Thymus (tissue), 11 donors: Measurements from ENCODE around the gene CGB5. TPM values are rescaled to one million over a fixed set of nuclear protein-coding genes. Genes with fewer than 3 reads are reported as not detected.
A peak's percentile ranks its signal among the peaks of the same experiment; 100 is the strongest.
"Not testable (repeated sequence)": the region's sequence is repeated elsewhere in the genome, so short reads cannot be mapped to it uniquely, and the experiment has no call there.

Experiments
- DNase-seq, 9 donors: peaks; one replicate each; pipeline ENCODE4 v3.0.0-alpha.2; 2013; ENCODE audit warnings: low spot score in 9 of 9, low read depth in 6 of 9, missing footprints in 1 of 9
- H3K27ac ChIP-seq, 2 donors: one replicate each; pipeline ENCODE4 v1.5.1; 2013; ENCODE audit warnings: control low read depth in 1 of 2, low read depth in 1 of 2, low read length in 1 of 2, mild to moderate bottlenecking in 1 of 2, moderate library complexity in 1 of 2
- H3K27me3 ChIP-seq, 2 donors: one replicate each; pipeline ENCODE4 v1.5.1; 2013; ENCODE audit warnings: low read length in 1 of 2; ENCODE audit not compliant: control insufficient read depth in 2 of 2, insufficient read depth in 1 of 2
- H3K36me3 ChIP-seq, 2 donors: one replicate each; pipeline ENCODE4 v1.5.1; 2013; ENCODE audit warnings: low read length in 1 of 2, mild to moderate bottlenecking in 1 of 2, moderate library complexity in 1 of 2; ENCODE audit not compliant: control insufficient read depth in 2 of 2, insufficient read depth in 2 of 2
- H3K4me1 ChIP-seq, 2 donors: one replicate each; pipeline ENCODE4 v1.5.1; 2013; ENCODE audit warnings: low read length in 2 of 2; ENCODE audit not compliant: control insufficient read depth in 2 of 2, insufficient read depth in 2 of 2
- H3K4me3 ChIP-seq, 2 donors: one replicate each; pipeline ENCODE4 v1.5.1; 2013; ENCODE audit warnings: low read length in 2 of 2, control low read depth in 1 of 2, mild to moderate bottlenecking in 1 of 2
- H3K9me3 ChIP-seq, 2 donors: one replicate each; pipeline ENCODE4 v1.5.1; 2013; ENCODE audit warnings: low read length in 1 of 2, mild to moderate bottlenecking in 1 of 2; ENCODE audit not compliant: control insufficient read depth in 2 of 2, insufficient read depth in 1 of 2
- WGBS: extraction: QIAGEN DNeasy Blood & Tissue Kit; methylation state at CpG from one replicate; pipeline ENCODE4 v1.1.7; 2013; 5-methylcytosine and 5-hydroxymethylcytosine counted together
- polyA plus RNA-seq: library from polyadenylated mRNA; stranded (reverse); fragments of 200-250 nt; gene quantifications from one replicate; pipeline ENCODE4 v1.2.3, GENCODE V29; 2013
- total RNA-seq: library from RNA; stranded (reverse); fragments of 120-200 nt; gene quantifications from one replicate; pipeline ENCODE4 v1.2.4, GENCODE V29; 2013
- donor health status: healthy.

CGB5 gene
- total and polyA plus RNA-seq, 2 donors = 0.19 to 0.98 TPM

- Histone ChIP-seq H3K4me1 (no peaks in the 10 kb centered on the region), H3K9me3 (peaks cover 0 to 4% of the 10 kb centered on the region in 2 donors), H3K4me3 (no peak overlapping the region), H3K36me3 (no peaks in the 10 kb centered on the region), H3K27me3 (peaks cover 39 to 61% of the 10 kb centered on the region in 2 donors), H3K27ac (no peak overlapping the region)
- no peak for DNase-seq
- WGBS = 72% methylated on average over 23 of the region's 23 CpGs
Observed at GRCh38 chr19:49073514-49074378, 30.1 kb downstream of the CGB5 start.

GRCh38 chr19:49074869-49075268 is 31.2 kb downstream of the CGB5 start:
- not testable (repeated sequence) for H3K27ac ChIP-seq, DNase-seq, H3K4me1 ChIP-seq, H3K9me3 ChIP-seq, H3K4me3 ChIP-seq, H3K36me3 ChIP-seq
- WGBS = 25% methylated on average over 9 of the region's 9 CpGs
- peaks cover 37 to 50% of the 10 kb centered on the region in 2 donors for H3K27me3 ChIP-seq

GRCh38 chr19:49080392-49080791 is 36.7 kb downstream of the CGB5 start:
- H3K27ac ChIP-seq = no peak overlapping the region
- H3K4me3 ChIP-seq = no peak overlapping the region
- no peaks in the 10 kb centered on the region for H3K36me3 ChIP-seq
- no peaks in the 10 kb centered on the region for H3K9me3 ChIP-seq
- DNase-seq = no peak
- WGBS = 97% methylated on average over 4 of the region's 4 CpGs
- H3K4me1 ChIP-seq = peaks cover 2 to 6% of the 10 kb centered on the region in 2 donors
- peaks cover 0 to 4% of the 10 kb centered on the region in 2 donors for H3K27me3 ChIP-seq

GRCh38 chr19:49081273-49081672 is 37.6 kb downstream of the CGB5 start:
- no peak for DNase-seq
- Histone ChIP-seq H3K36me3 (peaks cover 0 to 3% of the 10 kb centered on the region in 2 donors), H3K9me3 (no peaks in the 10 kb centered on the region), H3K27ac (no peak overlapping the region), H3K4me3 (no peak overlapping the region), H3K4me1 (peaks cover 5 to 9% of the 10 kb centered on the region in 2 donors), H3K27me3 (peaks cover 0 to 4% of the 10 kb centered on the region in 2 donors)
- WGBS = 90% methylated on average over 1 of the region's 1 CpG

GRCh38 chr19:49084206-49085019 is 40.8 kb downstream of the CGB5 start:
- peaks cover 17 to 27% of the 10 kb centered on the region in 2 donors for H3K36me3 ChIP-seq
- H3K4me3 ChIP-seq = peak overlapping the region; percentile 77 to 100
- peaks cover 9 to 24% of the 10 kb centered on the region in 2 donors for H3K4me1 ChIP-seq
- H3K9me3 ChIP-seq = no peaks in the 10 kb centered on the region
- DNase-seq = no peak
- H3K27me3 ChIP-seq = peaks cover 0 to 4% of the 10 kb centered on the region in 2 donors
- peak overlapping the region; percentile 82 to 91 for H3K27ac ChIP-seq
- WGBS = 78% methylated on average over 26 of the region's 26 CpGs

- WGBS = under 1% methylated on average over 89 of the region's 89 CpGs
- Histone ChIP-seq H3K27ac (peak within 1 kb of the TSS; percentile 82 to 91), H3K4me1 (peaks cover 9 to 24% of the 10 kb centered on the region in 2 donors), H3K4me3 (peak within 1 kb of the TSS; percentile 77 to 100), H3K36me3 (peaks cover 24 to 32% of the 10 kb centered on the region in 2 donors), H3K9me3 (no peaks in the 10 kb centered on the region), H3K27me3 (peaks cover 0 to 4% of the 10 kb centered on the region in 2 donors)
- peak; percentile 97 to 100 (median 99) for DNase-seq
Observed at GRCh38 chr19:49085020-49085867, 41.6 kb downstream of the CGB5 start, which contains the start of gene SNRNP70. TSS of gene SNRNP70 (plus strand) at chr19:49085451. CDS start at chr19:49086415, 964 bp downstream.

GRCh38 chr19:49085868-49086232 is 42.2 kb downstream of the CGB5 start:
- H3K27ac ChIP-seq = peak overlapping the region; percentile 77 to 91
- H3K4me3 ChIP-seq = peak overlapping the region; percentile 77 to 100
- H3K36me3 ChIP-seq = peaks cover 30 to 38% of the 10 kb centered on the region in 2 donors
- WGBS = 2% methylated on average over 14 of the region's 14 CpGs
- peak in 1 of 9 donors; percentile 29 for DNase-seq
- no peaks in the 10 kb centered on the region for H3K9me3 ChIP-seq
- peaks cover 9 to 24% of the 10 kb centered on the region in 2 donors for H3K4me1 ChIP-seq
- H3K27me3 ChIP-seq = peaks cover 0 to 4% of the 10 kb centered on the region in 2 donors

GRCh38 chr19:49086296-49086695 is 42.6 kb downstream of the CGB5 start:
- WGBS = 71% methylated on average over 11 of the region's 11 CpGs

More at GRCh38 chr19:49086296-49086695, 42.6 kb downstream of the CGB5 start:
- Histone ChIP-seq H3K27ac (peak overlapping the region in 1 of 2 donors; percentile 91), H3K4me3 (peak overlapping the region; percentile 77 to 100), H3K36me3 (peaks cover 34 to 43% of the 10 kb centered on the region in 2 donors), H3K4me1 (peaks cover 9 to 24% of the 10 kb centered on the region in 2 donors), H3K27me3 (peaks cover 0 to 4% of the 10 kb centered on the region in 2 donors), H3K9me3 (no peaks in the 10 kb centered on the region)
- no peak for DNase-seq
